H1 (cell line): Measurements from ENCODE around the gene SAMD4A. TPM values are rescaled to one million over a fixed set of nuclear protein-coding genes. Genes with fewer than 3 reads are reported as not detected.

ENCODE experiments used
- BACH1 ChIP-seq: IDR thresholded peaks from 2 replicates; pipeline ENCODE4 v1.6.1; 2012; ENCODE audit warnings: low read length, improper control_type of control experiment
- CBX5 ChIP-seq: fragments of 300-800, 300-1000 bp; sonication (generic); IDR thresholded peaks from 2 replicates; pipeline ENCODE4 v1.7.1; 2016; ENCODE audit warnings: antibody characterized with exemption, low read length, low read depth
- CTBP2 ChIP-seq: IDR thresholded peaks from 2 replicates; pipeline ENCODE4 v1.7.0; 2011; ENCODE audit warnings: borderline replicate concordance, mild to moderate bottlenecking, moderate library complexity, mixed read lengths, low read length; ENCODE audit not compliant: insufficient read depth, insufficient read length
- FOSL1 ChIP-seq: IDR thresholded peaks from 2 replicates; pipeline ENCODE4 v1.6.1; 2011; ENCODE audit warnings: mild to moderate bottlenecking, low read depth, low read length, moderate library complexity; ENCODE audit not compliant: insufficient read depth
- GTF2F1 ChIP-seq: IDR thresholded peaks from 2 replicates; pipeline ENCODE4 v1.6.1; 2012; ENCODE audit warnings: low read depth, low read length, improper control_type of control experiment, borderline replicate concordance
- HDAC2 ChIP-seq, 2 experiments: fragments of 300-600 bp in 1 of 2; sonication (generic) in 1 of 2; IDR thresholded peaks; 2 replicates each; pipeline ENCODE4 v1.6.1; 2011 to 2012; ENCODE audit warnings: low read depth in 2 of 2, low read length in 2 of 2, mild to moderate bottlenecking in 2 of 2, moderate library complexity in 2 of 2, borderline replicate concordance in 1 of 2, inconsistent platforms in 1 of 2
- JUN ChIP-seq: IDR thresholded peaks from 2 replicates; pipeline ENCODE4 v1.6.1; 2011; ENCODE audit warnings: low read depth, mild to moderate bottlenecking, improper control_type of control experiment, low read length
- KDM5A ChIP-seq: fragments of 200-600 bp; IDR thresholded peaks from 2 replicates; pipeline ENCODE4 v1.7.1; 2012; ENCODE audit warnings: mild to moderate bottlenecking, low read length, inconsistent platforms, mixed read lengths
- POU5F1 ChIP-seq: IDR thresholded peaks from 2 replicates; pipeline ENCODE4 v1.6.1; 2011; ENCODE audit warnings: low read depth, mild to moderate bottlenecking, low read length, moderate library complexity
- RAD21 ChIP-seq, 2 experiments: IDR thresholded peaks in 1 of 2; conservative IDR thresholded peaks in 1 of 2; 2 replicates each; pipeline ENCODE4 v1.6.1; 2011; ENCODE audit warnings: low read depth in 2 of 2, low read length in 2 of 2, improper control_type of control experiment in 1 of 2, inconsistent platforms in 1 of 2, mild to moderate bottlenecking in 1 of 2, moderate library complexity in 1 of 2
- SAP30 ChIP-seq: fragments of 300-600 bp; sonication (generic); IDR thresholded peaks from 2 replicates; pipeline ENCODE4 v1.7.1; 2012; ENCODE audit warnings: low read length, moderate library complexity, mild to moderate bottlenecking, inconsistent platforms; ENCODE audit not compliant: insufficient read depth, insufficient replicate concordance
- TEAD4 ChIP-seq: IDR thresholded peaks from 2 replicates; pipeline ENCODE4 v1.6.1; 2012; ENCODE audit warnings: low read depth, low read length, inconsistent platforms, mixed read lengths
- polyA plus RNA-seq, 7 experiments: library from polyadenylated mRNA; depleted of rRNA in 3 of 7; stranded (reverse) in 5 of 7; unstranded in 2 of 7; fragments of >200 nt in 5 of 7; fragments of 200-250 nt in 2 of 7; gene quantifications; 1 replicate in 5 of 7; 2 replicates in 1 of 7; 4 replicates in 1 of 7; pipeline versions ENCODE4 v1.2.1 to v1.2.3, GENCODE V29; 2011 to 2013; ENCODE audit warnings: missing spikeins in 2 of 7, mixed read lengths in 2 of 7
- total RNA-seq: library from RNA; stranded (reverse); fragmentation: NEBNext Ultra II Directional; extraction: Animal tissue kit (Norgen Biotek cat#: 25700); gene quantifications from 2 replicates; pipeline ENCODE4 v1.2.1, GENCODE V29; 2021
- TF ChIP-seq, protein P1 (sequence below), 3 experiments: IDR thresholded peaks; 1 replicate in 2 of 3; 2 replicates in 1 of 3; pipeline versions ENCODE4 v1.5.1 to v1.6.1; 2011; ENCODE audit warnings: low read length in 3 of 3, mild to moderate bottlenecking in 3 of 3, inconsistent platforms in 2 of 3, low read depth in 1 of 3, moderate library complexity in 1 of 3; ENCODE audit not compliant: insufficient read depth in 1 of 3; ENCODE audit errors: control extremely low read depth in 1 of 3
- TF ChIP-seq, protein P2 (sequence below): IDR thresholded peaks from 2 replicates; pipeline ENCODE4 v1.6.1; 2012; ENCODE audit warnings: inconsistent platforms
- TF ChIP-seq, protein P3 (sequence below): IDR thresholded peaks from 2 replicates; pipeline ENCODE4 v1.6.1; 2012; ENCODE audit warnings: inconsistent platforms

SAMD4A gene
- total and polyA plus RNA-seq, 2 of the 8 experiments (the other 6 are each of a cell fraction or from before 2014, with no cell fraction given) = 2.4 to 12.3 TPM

DNA sequence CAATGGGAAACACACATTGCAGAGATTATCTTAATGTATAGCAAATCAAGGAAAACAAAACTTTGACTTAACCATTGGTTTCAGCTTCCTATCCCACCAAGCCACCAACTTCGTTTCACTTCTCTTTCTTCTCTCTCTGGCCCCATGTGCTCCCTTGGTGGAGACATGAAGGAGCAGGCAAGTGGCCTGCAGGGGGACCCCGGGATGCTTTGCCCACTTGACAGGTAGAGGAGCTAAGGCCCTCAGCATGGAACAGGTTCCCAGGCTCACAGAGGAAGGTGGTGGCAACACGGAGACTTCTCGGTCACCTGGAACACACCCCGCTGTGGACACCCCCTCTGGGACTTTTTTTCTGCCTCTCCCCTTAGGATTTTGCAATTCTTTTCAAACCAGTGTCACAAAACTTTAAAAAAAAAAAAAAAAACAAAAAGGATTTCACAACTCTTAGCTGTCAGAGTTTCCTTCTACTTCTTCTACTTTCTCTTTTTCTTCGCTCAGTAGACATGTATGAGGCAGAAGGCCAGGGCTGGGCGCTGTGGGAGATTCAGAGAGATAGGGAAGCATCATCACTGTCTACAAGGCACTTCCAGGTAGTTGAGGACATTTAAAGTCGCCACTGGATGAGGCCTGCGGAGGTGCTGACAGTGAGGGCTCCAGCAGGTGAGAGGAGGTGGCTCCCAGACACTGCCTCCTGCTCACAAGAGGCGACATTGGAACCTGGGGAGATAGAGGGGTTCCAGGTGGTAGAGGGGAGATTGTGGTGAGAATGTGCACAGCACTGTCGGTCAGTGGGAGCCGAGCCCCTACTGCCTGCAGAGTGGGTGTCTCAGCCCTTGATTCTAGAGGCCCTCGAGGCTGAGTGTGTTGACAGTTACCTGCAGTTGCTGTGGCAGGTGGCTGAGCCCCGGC, 216.1 kb downstream of the SAMD4A start (continued):
- TF ChIP-seq, protein P1, sequence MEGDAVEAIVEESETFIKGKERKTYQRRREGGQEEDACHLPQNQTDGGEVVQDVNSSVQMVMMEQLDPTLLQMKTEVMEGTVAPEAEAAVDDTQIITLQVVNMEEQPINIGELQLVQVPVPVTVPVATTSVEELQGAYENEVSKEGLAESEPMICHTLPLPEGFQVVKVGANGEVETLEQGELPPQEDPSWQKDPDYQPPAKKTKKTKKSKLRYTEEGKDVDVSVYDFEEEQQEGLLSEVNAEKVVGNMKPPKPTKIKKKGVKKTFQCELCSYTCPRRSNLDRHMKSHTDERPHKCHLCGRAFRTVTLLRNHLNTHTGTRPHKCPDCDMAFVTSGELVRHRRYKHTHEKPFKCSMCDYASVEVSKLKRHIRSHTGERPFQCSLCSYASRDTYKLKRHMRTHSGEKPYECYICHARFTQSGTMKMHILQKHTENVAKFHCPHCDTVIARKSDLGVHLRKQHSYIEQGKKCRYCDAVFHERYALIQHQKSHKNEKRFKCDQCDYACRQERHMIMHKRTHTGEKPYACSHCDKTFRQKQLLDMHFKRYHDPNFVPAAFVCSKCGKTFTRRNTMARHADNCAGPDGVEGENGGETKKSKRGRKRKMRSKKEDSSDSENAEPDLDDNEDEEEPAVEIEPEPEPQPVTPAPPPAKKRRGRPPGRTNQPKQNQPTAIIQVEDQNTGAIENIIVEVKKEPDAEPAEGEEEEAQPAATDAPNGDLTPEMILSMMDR (IDR thresholded peaks at IDR 0.05; ENCODE audit: control extremely low read depth in 1 of 3, insufficient read depth in 1 of 3, low read depth in 1 of 3, low read length in 3 of 3) = peak; percentile 48 to 65 (median 54)
- no peak for TF ChIP-seq BACH1
- TF ChIP-seq POU5F1 = no peak
- TF ChIP-seq, protein P2, sequence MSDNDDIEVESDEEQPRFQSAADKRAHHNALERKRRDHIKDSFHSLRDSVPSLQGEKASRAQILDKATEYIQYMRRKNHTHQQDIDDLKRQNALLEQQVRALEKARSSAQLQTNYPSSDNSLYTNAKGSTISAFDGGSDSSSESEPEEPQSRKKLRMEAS = peak; percentile 75; the same call in 1 of the 2 replicates
- no peak for TF ChIP-seq FOSL1
- no peak for TF ChIP-seq HDAC2 (IDR thresholded peaks at IDR 0.05; ENCODE audit: borderline replicate concordance in 1 of 2, low read depth in 2 of 2, low read length in 2 of 2)
- no peak for TF ChIP-seq CBX5
- TF ChIP-seq, protein P3, sequence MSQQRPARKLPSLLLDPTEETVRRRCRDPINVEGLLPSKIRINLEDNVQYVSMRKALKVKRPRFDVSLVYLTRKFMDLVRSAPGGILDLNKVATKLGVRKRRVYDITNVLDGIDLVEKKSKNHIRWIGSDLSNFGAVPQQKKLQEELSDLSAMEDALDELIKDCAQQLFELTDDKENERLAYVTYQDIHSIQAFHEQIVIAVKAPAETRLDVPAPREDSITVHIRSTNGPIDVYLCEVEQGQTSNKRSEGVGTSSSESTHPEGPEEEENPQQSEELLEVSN = no peak
- TF ChIP-seq SAP30 = no peak
- TF ChIP-seq JUN = no peak
- TF ChIP-seq TEAD4 = no peak
- TF ChIP-seq KDM5A = no peak
- peak; percentile 27 to 54 for TF ChIP-seq RAD21 (IDR thresholded peaks at IDR 0.05 in 1 of 2, conservative IDR thresholded peaks at IDR 0.05 in 1 of 2; ENCODE audit: low read depth in 2 of 2, low read length in 2 of 2)
- TF ChIP-seq GTF2F1 = no peak
- no peak for TF ChIP-seq CTBP2
